Neuronal stem cell (in vitro differentiated cells): ENCODE results near the gene FAM53A.

Experiments
- DNase-seq: peaks from one replicate; pipeline ENCODE4 v3.0.0-alpha.2; 2013; ENCODE audit warnings: low spot score
- H2AFZ ChIP-seq: one replicate; pipeline ENCODE4 v1.6.1; 2013; ENCODE audit warnings: mild to moderate bottlenecking, low read length, inconsistent platforms
- H2AK5ac ChIP-seq: 2 replicates; pipeline ENCODE4 v1.6.1; 2013; ENCODE audit warnings: low read depth, mild to moderate bottlenecking, inconsistent platforms, low read length, moderate library complexity, mixed read lengths
- H2BK120ac ChIP-seq: 2 replicates; pipeline ENCODE4 v1.6.1; 2013; ENCODE audit warnings: low read depth, mild to moderate bottlenecking, inconsistent platforms, low read length, moderate library complexity, mixed read lengths
- H2BK12ac ChIP-seq: one replicate; pipeline ENCODE4 v1.6.1; 2013; ENCODE audit warnings: low read length, inconsistent platforms
- H2BK15ac ChIP-seq: 2 replicates; pipeline ENCODE4 v1.6.1; 2013; ENCODE audit warnings: mild to moderate bottlenecking, low read length, inconsistent platforms, mixed read lengths
- H2BK5ac ChIP-seq: one replicate; pipeline ENCODE4 v1.6.1; 2013; ENCODE audit warnings: inconsistent platforms, mild to moderate bottlenecking, low read length, moderate library complexity
- H3K14ac ChIP-seq: one replicate; pipeline ENCODE4 v1.6.1; 2013; ENCODE audit warnings: low read length, inconsistent platforms
- H3K18ac ChIP-seq: 2 replicates; pipeline ENCODE4 v1.6.1; 2013; ENCODE audit warnings: low read length, inconsistent platforms
- H3K23ac ChIP-seq: 2 replicates; pipeline ENCODE4 v1.6.1; 2013; ENCODE audit warnings: low read depth, mild to moderate bottlenecking, mixed read lengths, low read length, inconsistent platforms; ENCODE audit not compliant: poor library complexity
- H3K27ac ChIP-seq: replicated peaks from 3 replicates; pipeline ENCODE4 v1.5.1; 2013; ENCODE audit warnings: low read length, inconsistent platforms
- H3K27me3 ChIP-seq, 3 experiments: 2 replicates each; pipeline ENCODE4 v1.6.1; 2013; ENCODE audit warnings: low read length in 3 of 3, mild to moderate bottlenecking in 2 of 3, inconsistent platforms in 1 of 3, low read depth in 1 of 3, mixed read lengths in 1 of 3, moderate library complexity in 1 of 3; ENCODE audit not compliant: control insufficient read depth in 3 of 3, insufficient read depth in 3 of 3
- H3K36me3 ChIP-seq, 2 donors: replicated peaks in 1 of 2; 2 replicates each; pipeline ENCODE4 v1.6.1; 2013; ENCODE audit warnings: low read length in 2 of 2; ENCODE audit not compliant: control insufficient read depth in 2 of 2, insufficient read depth in 2 of 2
- H3K4ac ChIP-seq: 2 replicates; pipeline ENCODE4 v1.6.1; 2013; ENCODE audit warnings: inconsistent platforms, mild to moderate bottlenecking, low read length, moderate library complexity
- H3K4me1 ChIP-seq, 2 donors: 1 replicate in 1 of 2; 2 replicates in 1 of 2; pipeline ENCODE4 v1.6.1; 2013; ENCODE audit warnings: low read length in 2 of 2, low read depth in 1 of 2; ENCODE audit not compliant: control insufficient read depth in 2 of 2, insufficient read depth in 1 of 2
- H3K4me2 ChIP-seq: one replicate; pipeline ENCODE4 v1.6.1; 2013; ENCODE audit warnings: mild to moderate bottlenecking, low read length, inconsistent platforms; ENCODE audit not compliant: insufficient read depth, poor library complexity, severe bottlenecking
- H3K4me3 ChIP-seq, 2 donors: 2 replicates each; pipeline ENCODE4 v1.5.1; 2013; ENCODE audit warnings: low read length in 2 of 2, mild to moderate bottlenecking in 2 of 2, inconsistent platforms in 1 of 2, moderate library complexity in 1 of 2
- H3K79me1 ChIP-seq: one replicate; pipeline ENCODE4 v1.6.1; 2013; ENCODE audit warnings: low read depth, mild to moderate bottlenecking, inconsistent platforms, low read length, moderate library complexity
- H3K9ac ChIP-seq: one replicate; pipeline ENCODE4 v1.6.1; 2013; ENCODE audit warnings: mild to moderate bottlenecking, low read depth, low read length, inconsistent platforms; ENCODE audit not compliant: poor library complexity
- H3K9me3 ChIP-seq, 2 donors: replicated peaks in 1 of 2; 2 replicates each; pipeline versions ENCODE3 to v1.6.1; 2013; ENCODE audit warnings: low read length in 2 of 2, mild to moderate bottlenecking in 2 of 2, inconsistent platforms in 1 of 2, low read depth in 1 of 2, mixed read lengths in 1 of 2, moderate library complexity in 1 of 2; ENCODE audit not compliant: control insufficient read depth in 2 of 2, insufficient read depth in 1 of 2
- H4K8ac ChIP-seq: one replicate; pipeline ENCODE4 v1.6.1; 2013; ENCODE audit warnings: low read depth, mild to moderate bottlenecking, inconsistent platforms, low read length, moderate library complexity
- H4K91ac ChIP-seq: one replicate; pipeline ENCODE4 v1.6.1; 2013; ENCODE audit warnings: low read length, low read depth, mild to moderate bottlenecking, inconsistent platforms; ENCODE audit not compliant: poor library complexity
- WGBS, 2 donors: extraction: QIAGEN DNeasy Blood & Tissue Kit; methylation state at CpG; one replicate each; pipeline ENCODE4 v1.1.7; 2013; ENCODE audit warnings: missing lambda C conversion rate in 2 of 2, mixed read lengths in 1 of 2; ENCODE audit not compliant: insufficient read length in 2 of 2, insufficient replicate concordance in 1 of 2; ENCODE audit errors: extremely low coverage in 2 of 2; 5-methylcytosine and 5-hydroxymethylcytosine counted together

Gene FAM53A

DNA sequence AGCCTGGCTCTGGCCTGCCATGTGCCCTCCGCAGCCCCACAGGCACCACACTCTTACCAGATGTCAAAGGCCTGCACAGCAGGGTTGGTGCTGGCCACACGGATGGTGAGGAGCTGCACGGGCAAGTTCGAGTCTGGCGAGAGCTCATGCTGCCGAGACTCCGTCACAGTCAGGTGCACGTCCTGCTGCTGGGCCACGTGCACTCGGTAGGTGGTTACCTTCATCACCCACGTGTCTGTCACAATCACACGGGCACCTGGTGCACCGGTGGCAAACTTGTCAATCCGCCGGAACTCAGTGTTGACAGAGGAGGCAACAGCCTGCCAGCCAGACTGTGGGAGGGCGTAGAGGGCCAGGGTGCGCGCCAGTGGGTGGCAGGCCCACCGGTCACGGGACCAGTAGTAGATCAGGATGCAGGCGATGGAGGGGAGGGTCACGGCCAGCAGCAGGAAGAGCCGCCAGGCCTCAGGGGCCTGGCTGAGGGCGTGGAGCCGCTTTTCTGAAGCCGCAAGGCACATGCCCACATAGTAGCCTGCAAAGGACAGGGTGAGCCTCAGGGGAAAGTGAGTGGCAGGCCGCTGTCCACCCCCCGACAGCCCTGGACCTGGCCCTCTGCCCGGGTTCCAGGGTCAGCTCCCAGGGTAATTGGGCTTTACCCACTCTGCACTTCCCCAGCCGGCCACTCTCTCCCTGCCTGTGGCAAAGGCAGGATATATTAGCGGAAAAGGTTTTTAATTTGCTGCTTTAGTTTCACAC is 34.2 kb upstream of the FAM53A start:
- H3K9me3 ChIP-seq: peaks cover 0 to 2% of the 10 kb centered on the region in 2 donors
- no peak overlapping the region for H4K8ac ChIP-seq
- no peak for DNase-seq
- no peak overlapping the region for H2AK5ac ChIP-seq
- no peak overlapping the region for H3K27ac ChIP-seq
- no peak overlapping the region for H2BK15ac ChIP-seq
- H3K9ac ChIP-seq: peak overlapping the region; percentile 12
- peak overlapping the region; percentile 73 for H3K23ac ChIP-seq
- no peak overlapping the region for H2BK120ac ChIP-seq
- H3K14ac ChIP-seq: peak overlapping the region; percentile 8
- H3K4me1 ChIP-seq: peaks cover 16 to 21% of the 10 kb centered on the region in 2 donors
- no peak overlapping the region for H4K91ac ChIP-seq
- WGBS, 2 donors: no CpG with 5 or more reads among the region's 31 CpGs
- H3K4me3 ChIP-seq: no peak overlapping the region
- no peaks in the 10 kb centered on the region for H3K27me3 ChIP-seq
- H2BK12ac ChIP-seq: no peak overlapping the region
- no peak overlapping the region for H3K4me2 ChIP-seq
- H2BK5ac ChIP-seq: no peak overlapping the region
- peaks cover 35% of the 10 kb centered on the region for H3K79me1 ChIP-seq
- H2AFZ ChIP-seq: no peak overlapping the region
- H3K36me3 ChIP-seq: peaks cover 34 to 58% of the 10 kb centered on the region in 2 donors
- peak overlapping the region; percentile 23 for H3K4ac ChIP-seq
- no peak overlapping the region for H3K18ac ChIP-seq

DNA sequence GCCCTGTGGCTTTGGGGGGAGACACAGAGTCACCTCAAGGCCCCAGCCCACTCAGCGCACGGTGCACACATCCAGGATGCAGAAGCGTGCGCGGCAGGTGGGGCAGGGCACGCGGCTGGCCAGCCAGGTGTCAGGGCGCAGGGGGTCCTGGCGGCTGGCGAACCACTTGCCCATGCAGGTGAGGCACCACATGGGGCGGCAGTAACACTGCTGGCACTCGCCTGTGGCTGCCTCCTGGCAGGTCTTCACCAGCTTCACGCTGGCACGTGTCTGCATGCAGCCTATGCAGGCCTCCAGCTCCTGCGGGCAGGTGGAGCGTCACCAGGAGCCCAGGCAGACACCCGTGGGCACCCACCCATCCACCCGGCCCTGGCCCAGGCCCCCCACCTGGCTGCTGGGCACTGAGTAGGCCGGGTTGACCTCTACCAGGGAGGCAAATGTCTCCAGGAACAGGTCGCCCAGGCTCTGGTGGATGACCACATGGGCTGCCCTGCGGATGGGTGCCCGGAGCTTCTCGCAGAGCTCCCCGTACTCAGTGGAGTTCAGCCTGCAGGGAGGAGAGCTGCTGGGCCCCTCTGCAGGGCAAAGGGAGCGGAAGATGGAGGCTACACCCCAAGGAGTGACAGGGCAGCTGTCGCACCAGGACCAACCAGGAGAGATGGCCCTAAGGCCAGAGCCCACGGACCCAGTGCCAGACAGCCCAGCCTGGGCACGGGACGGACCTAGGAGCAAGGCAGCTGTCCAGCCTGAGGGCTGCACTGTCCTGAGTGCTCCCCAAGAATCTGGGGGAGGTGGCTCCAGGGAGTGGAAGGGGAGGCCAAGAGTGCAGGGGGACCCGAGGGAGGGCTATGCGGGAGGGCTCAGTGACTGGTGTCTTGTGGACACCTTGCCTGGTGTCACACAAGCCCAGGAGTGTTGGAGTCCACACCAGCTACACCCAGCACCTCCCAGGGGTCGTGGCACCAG is 33.3 kb upstream of the FAM53A start:
- H3K27me3 ChIP-seq: no peaks in the 10 kb centered on the region
- H3K27ac ChIP-seq: no peak overlapping the region
- no peak overlapping the region for H2BK120ac ChIP-seq
- H3K23ac ChIP-seq: peak overlapping the region; percentile 86
- H4K91ac ChIP-seq: no peak overlapping the region
- no peak overlapping the region for H3K4me2 ChIP-seq
- DNase-seq: no peak
- no CpG with 5 or more reads among the region's 32 CpGs for WGBS, 2 donors
- peaks cover 28 to 50% of the 10 kb centered on the region in 2 donors for H3K36me3 ChIP-seq
- no peak overlapping the region for H2BK12ac ChIP-seq
- H3K9ac ChIP-seq: no peak overlapping the region
- H2BK15ac ChIP-seq: no peak overlapping the region
- peak overlapping the region; percentile 63 for H3K14ac ChIP-seq
- H3K9me3 ChIP-seq: peaks cover 0 to 2% of the 10 kb centered on the region in 2 donors
- peak overlapping the region; percentile 76 for H4K8ac ChIP-seq
- peak overlapping the region; percentile 23 for H3K4ac ChIP-seq
- H3K4me3 ChIP-seq: no peak overlapping the region
- H3K4me1 ChIP-seq: peaks cover 17 to 19% of the 10 kb centered on the region in 2 donors
- H2BK5ac ChIP-seq: no peak overlapping the region
- no peak overlapping the region for H3K18ac ChIP-seq
- no peak overlapping the region for H2AFZ ChIP-seq
- H2AK5ac ChIP-seq: no peak overlapping the region
- peaks cover 32% of the 10 kb centered on the region for H3K79me1 ChIP-seq

DNA sequence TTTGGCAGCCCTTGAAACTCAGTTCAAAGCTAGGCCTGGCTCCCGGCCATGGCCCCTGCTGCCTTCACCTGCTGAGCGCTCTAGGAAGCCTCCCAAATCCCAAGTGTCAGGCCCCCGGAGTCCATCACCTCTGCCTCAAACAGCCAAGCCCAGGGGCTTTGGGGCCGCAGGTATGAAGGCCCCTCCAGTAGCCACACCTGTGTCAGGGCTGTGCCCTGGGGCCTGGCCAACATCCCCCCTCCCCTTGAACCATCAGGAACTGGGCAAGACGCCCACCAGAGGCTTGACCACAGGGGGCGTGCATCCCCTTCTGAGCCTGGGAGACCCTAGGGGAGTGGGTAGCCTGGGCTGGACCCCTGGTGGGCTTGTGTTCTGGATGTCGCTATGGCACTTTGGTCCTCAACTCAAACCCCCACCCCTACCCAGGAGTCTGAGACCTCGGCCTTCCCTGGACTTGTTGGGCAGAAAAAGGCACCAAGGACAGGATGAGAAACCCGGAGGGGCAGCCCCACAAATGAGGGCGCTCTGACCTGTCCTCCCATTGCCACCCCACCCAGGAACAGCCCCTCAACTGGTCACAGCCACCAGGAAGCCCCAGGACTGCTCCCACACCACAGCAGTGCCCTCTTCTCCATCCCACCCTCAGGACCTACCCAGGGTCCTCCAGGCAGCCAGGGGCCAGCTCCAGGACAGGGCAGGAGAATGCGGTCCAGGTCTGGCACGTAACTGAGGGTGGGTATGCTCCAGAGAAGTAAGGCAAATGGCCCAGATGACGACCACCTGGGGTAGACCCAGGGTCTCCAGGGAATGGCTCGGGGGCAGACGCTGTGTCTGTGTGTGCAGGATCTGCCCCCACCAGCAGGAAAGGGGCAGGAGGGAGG is 32.2 kb upstream of the FAM53A start:
- Histone ChIP-seq H2BK120ac (no peak overlapping the region), H3K27me3 (no peaks in the 10 kb centered on the region), H2BK15ac (no peak overlapping the region), H3K4me1 (peaks cover 16 to 19% of the 10 kb centered on the region in 2 donors), H3K79me1 (peaks cover 28% of the 10 kb centered on the region), H4K91ac (no peak overlapping the region), H2BK12ac (no peak overlapping the region), H3K23ac (peak overlapping the region; percentile 86), H3K27ac (no peak overlapping the region), H3K9ac (no peak overlapping the region), H3K36me3 (peaks cover 28 to 50% of the 10 kb centered on the region in 2 donors), H3K4me2 (no peak overlapping the region), H3K14ac (peak overlapping the region; percentile 71), H3K4me3 (no peak overlapping the region), H2BK5ac (no peak overlapping the region), H4K8ac (no peak overlapping the region), H2AK5ac (no peak overlapping the region), H3K18ac (no peak overlapping the region), H3K9me3 (peaks cover 0 to 2% of the 10 kb centered on the region in 2 donors), H2AFZ (no peak overlapping the region), H3K4ac (no peak overlapping the region)
- no peak for DNase-seq
- WGBS, 2 donors: no CpG with 5 or more reads among the region's 15 CpGs
